ENCODE data around the gene SSUH2. TPM values are rescaled to one million over a fixed set of nuclear protein-coding genes. Genes with fewer than 3 reads are reported as not detected.
"Not testable (repeated sequence)": the region's sequence is repeated elsewhere in the genome, so short reads cannot be mapped to it uniquely, and the experiment has no call there.

The SSUH2 gene
- total and polyA plus RNA-seq, 3 donors from 2014 or later: 9.8 to 28.9 (median 15.0) TPM

DNA sequence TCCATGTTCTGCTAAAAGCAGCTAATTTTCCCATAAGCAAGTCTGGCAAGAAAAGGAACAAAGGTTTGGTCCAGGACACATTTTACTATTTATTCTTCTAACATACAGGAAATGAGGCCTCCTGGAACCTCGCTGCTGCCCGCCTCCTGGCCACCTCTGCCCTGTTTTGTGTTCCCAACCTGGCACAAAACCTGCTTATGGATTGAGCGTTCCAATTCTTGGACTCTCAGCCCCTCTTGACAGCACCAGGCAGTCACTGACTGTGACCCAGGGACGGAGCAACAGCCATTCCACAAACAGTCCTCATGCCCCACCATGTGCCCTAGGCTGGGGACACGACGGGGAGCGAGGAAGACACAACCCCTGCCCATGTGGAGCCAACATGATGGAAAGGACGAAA lies 11.6 kb upstream of the SSUH2 start:
- TF ChIP-seq, protein P1, sequence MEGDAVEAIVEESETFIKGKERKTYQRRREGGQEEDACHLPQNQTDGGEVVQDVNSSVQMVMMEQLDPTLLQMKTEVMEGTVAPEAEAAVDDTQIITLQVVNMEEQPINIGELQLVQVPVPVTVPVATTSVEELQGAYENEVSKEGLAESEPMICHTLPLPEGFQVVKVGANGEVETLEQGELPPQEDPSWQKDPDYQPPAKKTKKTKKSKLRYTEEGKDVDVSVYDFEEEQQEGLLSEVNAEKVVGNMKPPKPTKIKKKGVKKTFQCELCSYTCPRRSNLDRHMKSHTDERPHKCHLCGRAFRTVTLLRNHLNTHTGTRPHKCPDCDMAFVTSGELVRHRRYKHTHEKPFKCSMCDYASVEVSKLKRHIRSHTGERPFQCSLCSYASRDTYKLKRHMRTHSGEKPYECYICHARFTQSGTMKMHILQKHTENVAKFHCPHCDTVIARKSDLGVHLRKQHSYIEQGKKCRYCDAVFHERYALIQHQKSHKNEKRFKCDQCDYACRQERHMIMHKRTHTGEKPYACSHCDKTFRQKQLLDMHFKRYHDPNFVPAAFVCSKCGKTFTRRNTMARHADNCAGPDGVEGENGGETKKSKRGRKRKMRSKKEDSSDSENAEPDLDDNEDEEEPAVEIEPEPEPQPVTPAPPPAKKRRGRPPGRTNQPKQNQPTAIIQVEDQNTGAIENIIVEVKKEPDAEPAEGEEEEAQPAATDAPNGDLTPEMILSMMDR (IDR thresholded peaks at IDR 0.05): no peak
- no peak for TF ChIP-seq POLR2A (IDR thresholded peaks at IDR 0.05)
- H3K4me3 ChIP-seq: no peak overlapping the region
- no peak for DNase-seq
- H3K27ac ChIP-seq: no peak overlapping the region
- no peaks in the 10 kb centered on the region for H3K27me3 ChIP-seq
- peaks cover 29% of the 10 kb centered on the region for H3K4me1 ChIP-seq
- no peaks in the 10 kb centered on the region for H3K9me3 ChIP-seq
- WGBS, 2 donors: 88 to 90% methylated on average over 8 of the region's 8 CpGs
- intact Hi-C loops (cut with DNase I; ENCODE audit: low total_unique reads): no loop called here
- no peaks in the 10 kb centered on the region for H3K36me3 ChIP-seq (ENCODE audit: low read depth, missing control alignments)

DNA sequence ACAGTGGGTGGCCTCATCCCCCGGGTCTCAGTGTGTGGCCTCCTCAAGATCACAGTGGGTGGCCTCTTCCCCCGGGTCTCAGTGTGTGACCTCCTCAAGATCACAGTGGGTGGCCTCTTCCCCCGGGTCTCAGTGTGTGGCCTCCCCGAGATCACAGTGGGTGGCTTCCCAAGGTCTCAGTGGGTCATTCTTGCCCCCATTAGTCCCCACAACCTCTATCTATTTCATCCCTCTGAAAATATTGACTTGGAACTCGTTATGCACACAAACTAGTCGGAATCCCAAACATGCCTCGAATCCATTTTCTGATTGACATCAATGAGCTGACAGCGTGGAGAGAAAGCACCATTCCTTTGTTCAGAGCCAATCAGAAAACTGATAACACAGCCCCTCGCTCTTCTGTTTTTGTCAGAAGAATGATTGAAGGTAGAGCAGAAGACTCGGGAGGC lies 10.8 kb upstream of the SSUH2 start:
- TF ChIP-seq, protein P1 (IDR thresholded peaks at IDR 0.05): no peak
- no peak for TF ChIP-seq POLR2A (IDR thresholded peaks at IDR 0.05)
- Histone ChIP-seq H3K4me1 (peaks cover 22% of the 10 kb centered on the region), H3K36me3 (ENCODE audit: low read depth, missing control alignments) (no peaks in the 10 kb centered on the region), H3K4me3 (no peak overlapping the region), H3K27me3 (no peaks in the 10 kb centered on the region), H3K27ac (no peak overlapping the region), H3K9me3 (no peaks in the 10 kb centered on the region)
- no peak for DNase-seq
- intact Hi-C loops (cut with DNase I; ENCODE audit: low total_unique reads): no loop called here
- 64 to 65% methylated on average over 10 of the region's 10 CpGs for WGBS, 2 donors

DNA sequence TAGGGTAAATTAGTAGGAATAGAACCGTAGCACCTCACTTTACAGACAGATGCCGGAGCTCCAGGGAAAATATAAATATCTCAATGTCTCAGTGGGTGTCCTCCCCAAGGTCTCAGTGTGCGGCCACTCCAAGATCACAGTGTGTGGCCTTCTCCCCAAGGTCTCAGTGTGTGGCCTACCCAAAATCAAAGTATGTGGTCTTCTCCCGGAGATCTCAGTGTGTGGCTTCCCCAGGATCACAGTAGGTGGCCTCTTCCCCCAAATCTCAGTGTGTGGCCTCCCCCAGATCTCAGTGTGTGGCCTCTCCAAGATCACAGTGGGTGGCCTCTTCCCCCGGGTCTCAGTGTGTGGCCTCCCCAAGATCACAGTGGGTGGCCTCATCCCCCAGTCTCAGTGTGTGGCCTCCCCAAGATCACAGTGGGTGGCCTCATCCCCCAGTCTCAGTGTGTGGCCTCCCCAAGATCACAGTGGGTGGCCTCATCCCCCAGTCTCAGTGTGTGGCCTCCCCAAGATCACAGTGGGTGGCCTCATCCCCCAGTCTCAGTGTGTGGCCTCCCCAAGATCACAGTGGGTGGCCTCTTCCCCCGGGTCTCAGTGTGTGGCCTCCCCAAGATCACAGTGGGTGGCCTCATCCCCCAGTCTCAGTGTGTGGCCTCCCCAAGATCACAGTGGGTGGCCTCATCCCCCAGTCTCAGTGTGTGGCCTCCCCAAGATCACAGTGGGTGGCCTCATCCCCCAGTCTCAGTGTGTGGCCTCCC lies 10.2 kb upstream of the SSUH2 start:
- intact Hi-C loops (cut with DNase I; ENCODE audit: low total_unique reads): not testable (repeated sequence)

DNA sequence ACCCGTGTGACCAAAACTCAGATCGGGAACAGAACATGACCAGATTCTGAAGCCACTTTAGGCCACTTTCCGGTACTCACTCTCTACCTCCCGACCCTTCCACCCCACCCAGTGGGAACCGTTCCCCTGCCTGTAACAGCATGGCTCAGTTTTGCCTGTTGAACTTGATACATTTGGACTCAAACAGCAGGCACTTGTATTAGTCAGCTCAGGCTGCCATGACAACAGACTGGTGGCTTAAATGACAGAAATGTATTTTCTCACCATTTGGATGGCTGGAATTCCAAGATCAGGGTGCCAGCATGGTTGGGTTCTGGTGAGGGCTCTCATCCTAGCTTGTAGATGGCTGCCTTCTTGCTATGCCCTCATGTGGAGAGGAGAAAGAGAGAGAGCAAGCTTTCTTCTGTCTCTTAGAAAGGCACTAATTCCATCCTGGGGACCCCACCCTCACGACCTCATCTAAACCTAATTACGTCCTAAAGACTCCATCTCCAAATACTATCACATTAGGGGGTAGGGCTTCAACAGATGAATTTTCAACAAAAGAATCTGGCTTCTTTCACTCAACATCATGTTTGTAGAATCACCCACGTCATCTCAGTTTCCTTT lies 9.3 kb upstream of the SSUH2 start:
- 95 to 96% methylated on average over 8 of the region's 8 CpGs for WGBS, 2 donors
- Histone ChIP-seq H3K27ac (no peak overlapping the region), H3K4me3 (no peak overlapping the region), H3K4me1 (peaks cover 15% of the 10 kb centered on the region), H3K36me3 (ENCODE audit: low read depth, missing control alignments) (no peaks in the 10 kb centered on the region), H3K27me3 (no peaks in the 10 kb centered on the region), H3K9me3 (no peaks in the 10 kb centered on the region)
- intact Hi-C loops (cut with DNase I; ENCODE audit: low total_unique reads): no loop called here
- DNase-seq: no peak
- TF ChIP-seq POLR2A (IDR thresholded peaks at IDR 0.05): no peak
- TF ChIP-seq, protein P1 (IDR thresholded peaks at IDR 0.05): no peak

More for the DNA sequence above, 10.2 kb upstream of the SSUH2 start:
- not testable (repeated sequence) for H3K27me3 ChIP-seq; H3K4me3 ChIP-seq; H3K9me3 ChIP-seq; DNase-seq; H3K27ac ChIP-seq; H3K36me3 ChIP-seq (ENCODE audit: low read depth, missing control alignments)
- 73 to 85% methylated on average over 5 of the region's 6 CpGs for WGBS, 2 donors
- H3K4me1 ChIP-seq: peaks cover 22% of the 10 kb centered on the region

DNA sequence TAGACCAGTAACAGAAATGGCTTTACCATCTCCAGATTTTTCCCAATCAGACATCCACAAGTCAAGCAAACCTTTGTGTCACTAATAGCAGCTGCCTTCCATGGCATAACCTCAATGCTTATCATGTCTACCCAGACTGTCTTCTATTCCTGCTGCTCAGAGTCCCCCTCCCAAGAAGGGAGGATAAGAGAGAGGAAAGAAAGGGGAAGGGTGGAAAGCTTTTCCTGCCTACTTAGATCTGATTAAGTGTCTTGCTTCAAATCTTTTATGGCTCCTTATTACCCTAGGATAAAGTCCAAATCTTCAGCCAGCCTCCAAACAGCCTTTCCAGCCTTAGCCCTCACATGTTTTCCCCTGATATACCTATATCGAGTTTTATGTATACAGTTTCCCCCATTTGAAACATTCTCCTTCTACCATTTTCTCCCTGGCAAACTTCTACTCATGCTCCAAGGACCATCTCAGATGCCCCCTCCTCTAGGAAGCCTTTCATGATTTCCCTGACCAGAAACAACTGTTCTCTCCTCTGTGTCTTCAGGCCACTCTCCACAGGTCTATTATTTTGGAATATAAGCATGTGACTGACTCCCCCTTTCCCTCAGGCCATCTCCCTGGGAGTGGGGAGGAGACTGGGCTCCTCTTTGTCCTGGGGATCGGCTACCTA lies 7.9 kb upstream of the SSUH2 start:
- Histone ChIP-seq H3K27ac (no peak overlapping the region), H3K9me3 (no peaks in the 10 kb centered on the region), H3K4me3 (no peak overlapping the region), H3K27me3 (no peaks in the 10 kb centered on the region), H3K36me3 (ENCODE audit: low read depth, missing control alignments) (no peaks in the 10 kb centered on the region), H3K4me1 (peaks cover 2% of the 10 kb centered on the region)
- no peak for DNase-seq
- intact Hi-C loops (cut with DNase I; ENCODE audit: low total_unique reads): no loop called here
- TF ChIP-seq, protein P1 (IDR thresholded peaks at IDR 0.05): no peak
- TF ChIP-seq POLR2A (IDR thresholded peaks at IDR 0.05): no peak
- WGBS, 2 donors: 95 to 98% methylated on average over 2 of the region's 2 CpGs

Measured in testis (tissue), 3 donors.